NK-92 treated with Interleukin-12 subunit alpha and Interleukin-12 subunit beta, amount 100 ng/mL, for 24 hours (cell line): Measurements from ENCODE around the gene OR4C5.
"Not testable (repeated sequence)": the region's sequence is repeated elsewhere in the genome, so short reads cannot be mapped to it uniquely, and the experiment has no call there.

Experiments
- DNase-seq: peaks from one replicate; lab custom pipeline; 2025; lab: John Stamatoyannopoulos, UW

Gene OR4C5

DNA sequence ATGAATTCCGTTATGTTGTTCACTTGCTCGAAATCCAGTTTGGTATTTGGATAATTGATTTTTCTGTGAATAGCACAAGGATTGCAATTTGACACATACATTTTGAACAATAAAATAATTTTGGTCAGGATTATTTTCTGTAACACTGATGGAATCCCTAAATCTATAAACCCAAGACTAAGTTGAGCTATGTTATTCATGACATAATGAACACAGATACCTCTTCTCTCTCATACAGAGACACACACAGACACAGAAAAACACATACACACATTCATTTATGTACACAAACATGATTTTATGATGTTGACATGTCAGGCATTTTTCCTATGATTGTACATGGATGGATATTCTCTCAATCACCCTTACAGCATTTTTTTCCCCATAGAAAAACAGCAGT is at the start of gene OR4C5:
TSS of gene OR4C5 (minus strand) at position 101 of the 400 bp plus-strand sequence. CDS start at position 101, 0 bp downstream.
- DNase-seq, result no peak

DNA sequence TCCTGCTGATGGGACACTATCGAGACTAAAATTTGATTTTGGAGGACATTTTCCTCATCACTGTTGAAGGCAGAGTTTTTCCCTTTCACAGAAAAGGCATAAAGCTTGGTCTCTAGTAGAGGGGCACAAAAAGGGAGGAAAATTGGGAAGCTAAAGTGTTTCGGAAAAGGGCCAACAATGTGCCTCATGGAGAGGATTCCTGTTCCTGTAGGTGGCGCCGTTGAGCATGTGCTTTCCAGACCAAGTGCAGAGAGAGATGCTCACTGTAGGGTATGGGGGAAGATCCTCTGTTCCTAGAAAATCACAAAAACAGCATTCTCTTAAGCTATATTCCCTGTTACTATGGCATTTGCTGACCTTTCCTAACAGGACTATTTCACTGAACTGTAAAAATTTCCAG is 18.4 kb upstream of the OR4C5 start:
- DNase-seq, result no peak

DNA sequence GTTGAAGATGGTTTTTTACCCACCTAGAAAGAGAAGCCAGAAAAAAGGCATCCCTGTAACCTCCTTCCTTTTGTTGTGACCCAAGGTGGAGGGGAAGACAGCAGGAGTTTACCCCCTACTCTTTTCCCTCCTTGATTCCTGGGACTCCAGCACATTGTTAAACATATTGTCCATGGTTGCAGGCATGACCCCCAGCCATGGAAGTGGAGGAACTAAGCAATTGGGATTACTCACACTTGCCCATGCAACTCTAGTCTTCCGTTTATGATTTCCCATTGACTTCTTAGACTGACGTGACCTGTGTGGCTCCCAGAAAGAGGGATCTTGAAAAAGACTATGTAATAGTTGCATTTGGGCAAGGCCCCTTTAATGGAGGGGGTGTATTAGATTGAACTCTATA is 17.9 kb upstream of the OR4C5 start:
- DNase-seq, result not testable (repeated sequence)

DNA sequence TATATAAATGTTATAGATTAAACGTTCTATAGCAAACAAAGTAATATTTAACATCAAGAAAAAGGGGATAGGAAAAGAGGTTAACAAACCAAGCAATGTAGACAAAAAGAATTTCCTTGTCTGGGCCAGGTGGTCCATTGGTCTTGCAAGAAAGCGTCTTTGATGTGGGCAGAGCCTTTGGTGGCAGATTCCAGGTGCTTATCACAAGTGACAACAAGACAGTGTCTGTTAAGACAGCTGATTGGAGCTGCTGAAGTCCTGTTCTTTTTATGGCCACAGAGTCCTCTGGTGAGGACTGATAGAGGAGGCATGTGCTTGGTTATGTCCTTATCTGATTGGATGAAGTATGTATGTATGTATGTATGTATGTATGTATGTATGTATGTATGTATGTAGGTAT is 5.0 kb downstream of the OR4C5 start:
- not testable (repeated sequence) for DNase-seq

DNA sequence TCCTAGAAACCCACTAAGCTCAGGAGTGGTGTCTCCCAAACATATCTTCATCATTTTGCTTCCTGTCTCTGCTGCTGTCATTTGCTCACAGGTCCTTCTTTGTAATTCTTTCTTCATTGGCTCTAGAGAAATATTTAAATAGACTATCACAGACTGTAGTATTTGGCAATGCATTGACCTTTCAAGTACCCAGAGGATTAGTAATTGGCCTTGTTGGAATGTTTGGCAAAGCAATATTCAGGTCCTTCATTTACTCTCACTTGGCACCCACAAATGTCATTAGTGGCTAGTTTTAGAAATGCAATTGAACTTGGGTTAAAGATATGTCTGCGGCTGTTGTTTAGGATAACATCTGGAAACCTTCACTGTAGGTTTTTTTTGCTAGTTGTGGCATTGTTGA is 11.6 kb downstream of the OR4C5 start:
- no peak for DNase-seq

DNA sequence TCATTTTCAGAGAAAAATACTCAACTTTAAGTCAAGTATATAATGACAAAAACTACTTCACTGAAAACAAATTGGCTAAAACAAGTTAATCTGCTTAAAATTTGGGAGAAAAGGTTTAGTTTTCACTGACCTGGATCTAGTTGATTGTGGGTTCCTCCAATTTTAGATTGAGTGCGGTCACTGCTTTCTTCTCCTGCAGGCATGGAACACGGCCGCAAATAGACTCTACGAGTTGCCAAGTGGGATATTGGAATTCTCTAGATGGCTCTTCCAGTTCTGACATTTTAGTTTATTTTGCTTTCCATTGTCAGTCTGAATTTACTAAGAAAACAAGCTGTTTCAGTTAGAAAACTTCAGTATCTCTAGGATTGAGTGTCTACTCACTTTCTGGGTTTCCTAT is 12.3 kb downstream of the OR4C5 start:
- DNase-seq, result no peak

DNA sequence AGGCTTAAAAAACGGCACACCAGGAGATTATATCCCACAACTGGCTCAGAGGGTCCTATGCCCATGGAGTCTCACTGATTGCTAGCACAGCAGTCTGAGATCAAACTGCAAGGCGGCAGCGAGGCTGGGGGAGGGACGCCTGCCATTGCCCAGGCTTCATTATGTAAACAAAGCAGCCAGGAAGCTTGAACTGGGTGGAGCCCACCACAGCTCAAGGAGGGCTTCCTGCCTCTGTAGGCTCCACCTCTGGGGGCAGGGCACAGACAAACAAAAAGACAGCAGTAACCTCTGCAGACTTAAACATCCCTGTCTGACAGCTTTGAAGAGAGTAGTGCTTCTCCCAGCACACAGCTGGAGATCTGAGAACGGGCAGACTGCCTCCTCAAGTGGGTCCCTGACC is 20.0 kb downstream of the OR4C5 start:
- DNase-seq, result not testable (repeated sequence)

DNA sequence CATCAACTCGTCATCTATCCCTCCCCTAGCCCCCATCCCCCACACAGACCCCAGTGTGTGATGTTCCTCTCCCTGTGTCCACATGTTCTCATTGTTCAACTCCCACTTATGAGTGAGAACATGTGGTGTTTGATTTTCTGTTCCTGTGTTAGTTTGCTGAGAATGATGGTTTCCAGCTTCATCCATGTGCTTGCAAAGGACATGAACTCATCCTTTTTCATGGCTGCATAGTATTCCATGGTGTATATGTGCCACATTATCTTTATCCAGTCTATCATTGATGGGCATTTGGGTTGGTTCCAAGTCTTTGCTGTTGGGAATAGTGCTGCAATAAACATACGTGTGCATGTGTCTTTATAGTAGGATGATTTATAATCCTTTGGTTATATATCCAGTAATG is 23.8 kb downstream of the OR4C5 start:
- DNase-seq, result not testable (repeated sequence)

DNA sequence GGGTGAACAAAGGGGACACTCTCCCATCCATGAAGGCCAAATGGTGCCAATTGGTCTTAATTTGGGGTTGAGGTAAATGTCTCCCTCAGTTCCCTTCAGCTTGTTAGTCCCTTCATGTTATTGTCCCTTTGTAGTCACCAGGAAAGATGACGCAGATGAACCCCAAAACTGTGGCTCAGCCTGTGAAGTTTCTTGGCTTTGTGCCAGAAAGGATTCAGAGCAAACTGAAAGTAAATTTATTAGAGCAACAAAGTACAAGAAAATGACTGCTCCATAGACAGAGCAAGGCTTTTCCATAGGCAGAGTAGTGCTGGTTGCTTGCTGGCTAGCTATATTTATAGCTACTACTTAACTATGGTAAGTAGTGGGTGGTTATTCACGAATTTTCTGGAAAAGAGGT is 24.8 kb downstream of the OR4C5 start:
- DNase-seq, result no peak

DNA sequence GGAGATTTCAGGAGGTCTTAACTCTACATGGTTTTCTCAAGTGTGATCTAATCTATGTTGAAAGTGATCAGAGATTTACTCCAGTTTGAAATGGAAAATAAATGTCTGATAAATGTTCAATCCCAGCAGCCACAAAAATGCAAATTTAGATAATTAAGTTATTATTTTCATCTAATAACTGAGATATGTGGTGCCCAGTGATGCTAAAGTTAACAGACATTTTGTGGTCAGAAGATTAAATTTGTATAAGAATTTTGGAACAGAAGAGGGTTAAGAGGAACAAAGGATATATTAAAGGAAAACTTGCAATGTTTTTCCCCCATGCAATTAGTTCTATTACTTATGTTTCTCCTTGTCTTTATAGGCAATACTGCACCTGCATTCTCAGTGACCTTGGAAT is 41.6 kb downstream of the OR4C5 start, which contains the start of gene OR4C3:
TSS of gene OR4C3 (plus strand) at position 301 of the 400 bp plus-strand sequence. CDS start 102 bp downstream, outside the sequence.
- DNase-seq, result not testable (repeated sequence)

DNA sequence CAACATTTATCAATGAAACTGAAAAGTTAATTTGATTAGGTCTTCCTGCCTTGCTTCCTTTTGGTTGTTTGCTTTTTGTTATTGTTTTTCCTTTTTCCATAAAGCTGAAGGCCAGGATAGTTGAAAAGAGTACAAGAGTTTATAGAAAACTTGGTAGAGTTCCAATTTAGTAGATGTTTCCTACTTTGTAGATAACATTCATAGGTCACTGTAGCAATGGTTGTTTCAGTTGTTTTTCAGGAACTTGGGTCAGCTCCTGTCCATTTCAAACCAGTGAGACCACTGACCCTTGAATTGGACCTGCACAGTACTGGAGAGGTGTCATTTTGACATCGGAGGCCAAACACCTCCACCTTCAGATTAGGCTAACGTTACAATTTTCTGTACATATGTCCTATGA is 46.5 kb downstream of the OR4C5 start:
- not testable (repeated sequence) for DNase-seq
